GM15510 (cell line): ENCODE measurements around the gene LMO2.
A peak's percentile ranks its signal among the peaks of the same experiment; 100 is the strongest.

Experiments
- POLR2A ChIP-seq: IDR thresholded peaks from 3 replicates; pipeline ENCODE4 v1.6.1; 2011; ENCODE audit warnings: borderline replicate concordance; ENCODE audit not compliant: insufficient read length; ENCODE audit errors: extremely low read depth

The LMO2 gene

GRCh38 chr11:33891714-33892327 lies at the start of gene LMO2:
LMO2 (minus strand) TSS chr11:33892076; CDS start chr11:33869716, 22,360 bp downstream.
- peak; percentile 35 for TF ChIP-seq POLR2A

GRCh38 chr11:33940538-33940815 lies 48.6 kb upstream of the LMO2 start:
- no peak for TF ChIP-seq POLR2A

- no peak for TF ChIP-seq POLR2A
Observed at GRCh38 chr11:33936725-33937604, 45.1 kb upstream of the LMO2 start.

- no peak for TF ChIP-seq POLR2A
Observed at GRCh38 chr11:33935461-33936456, 43.9 kb upstream of the LMO2 start.

- TF ChIP-seq POLR2A = no peak
Observed at GRCh38 chr11:33935005-33935404, 43.1 kb upstream of the LMO2 start.

GRCh38 chr11:33934450-33934849 lies 42.6 kb upstream of the LMO2 start:
- no peak for TF ChIP-seq POLR2A

GRCh38 chr11:33933602-33934001 lies 41.7 kb upstream of the LMO2 start:
- no peak for TF ChIP-seq POLR2A

- no peak for TF ChIP-seq POLR2A
Observed at GRCh38 chr11:33932721-33933120, 40.8 kb upstream of the LMO2 start.

GRCh38 chr11:33931067-33931466 lies 39.2 kb upstream of the LMO2 start:
- TF ChIP-seq POLR2A = no peak

GRCh38 chr11:33930317-33931021 lies 38.6 kb upstream of the LMO2 start:
- no peak for TF ChIP-seq POLR2A

GRCh38 chr11:33928564-33928963 lies 36.7 kb upstream of the LMO2 start:
- TF ChIP-seq POLR2A = no peak

GRCh38 chr11:33926671-33927552 lies 35.0 kb upstream of the LMO2 start:
- no peak for TF ChIP-seq POLR2A

GRCh38 chr11:33924341-33924740 lies 32.5 kb upstream of the LMO2 start:
- no peak for TF ChIP-seq POLR2A
